Prostate gland (tissue), 2 donors: ENCODE results near the gene MARCOL.

ENCODE experiments used
- POLR2A ChIP-seq: fragments of 450-650 bp; IDR thresholded peaks from one replicate; pipeline ENCODE4 v1.6.1; 2016; ENCODE audit warnings: antibody characterized with exemption, mild to moderate bottlenecking
- POLR2AphosphoS5 ChIP-seq: sonication (generic); formaldehyde crosslinking; IDR thresholded peaks from one replicate; pipeline ENCODE4 v1.6.1; 2017; ENCODE audit warnings: antibody characterized with exemption
- TF ChIP-seq, protein P1 (sequence below), 4 experiments: fragments of 200-600 bp in 2 of 4; fragments of 450-650 bp in 2 of 4; sonication (generic) in 2 of 4; IDR thresholded peaks; 1 replicate in 3 of 4; 2 replicates in 1 of 4; pipeline ENCODE4 v1.5.1; 2016 to 2019; ENCODE audit warnings: antibody characterized with exemption in 4 of 4, mild to moderate bottlenecking in 2 of 4, moderate library complexity in 2 of 4

- TF ChIP-seq, protein P1, sequence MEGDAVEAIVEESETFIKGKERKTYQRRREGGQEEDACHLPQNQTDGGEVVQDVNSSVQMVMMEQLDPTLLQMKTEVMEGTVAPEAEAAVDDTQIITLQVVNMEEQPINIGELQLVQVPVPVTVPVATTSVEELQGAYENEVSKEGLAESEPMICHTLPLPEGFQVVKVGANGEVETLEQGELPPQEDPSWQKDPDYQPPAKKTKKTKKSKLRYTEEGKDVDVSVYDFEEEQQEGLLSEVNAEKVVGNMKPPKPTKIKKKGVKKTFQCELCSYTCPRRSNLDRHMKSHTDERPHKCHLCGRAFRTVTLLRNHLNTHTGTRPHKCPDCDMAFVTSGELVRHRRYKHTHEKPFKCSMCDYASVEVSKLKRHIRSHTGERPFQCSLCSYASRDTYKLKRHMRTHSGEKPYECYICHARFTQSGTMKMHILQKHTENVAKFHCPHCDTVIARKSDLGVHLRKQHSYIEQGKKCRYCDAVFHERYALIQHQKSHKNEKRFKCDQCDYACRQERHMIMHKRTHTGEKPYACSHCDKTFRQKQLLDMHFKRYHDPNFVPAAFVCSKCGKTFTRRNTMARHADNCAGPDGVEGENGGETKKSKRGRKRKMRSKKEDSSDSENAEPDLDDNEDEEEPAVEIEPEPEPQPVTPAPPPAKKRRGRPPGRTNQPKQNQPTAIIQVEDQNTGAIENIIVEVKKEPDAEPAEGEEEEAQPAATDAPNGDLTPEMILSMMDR (IDR thresholded peaks at IDR 0.05), result no peak
- TF ChIP-seq POLR2AphosphoS5 (no peak), POLR2A (no peak)
Measured at GRCh38 chr5:148229840-148230239, 8.5 kb upstream of the MARCOL start.
